H9 (cell line): Measurements from ENCODE around the gene SORD. TPM values are rescaled to one million over a fixed set of nuclear protein-coding genes. Genes with fewer than 3 reads are reported as not detected.

Experiments
- DNase-seq: peaks from one replicate; pipeline ENCODE4 v3.0.0-alpha.2; 2017
- H2AFZ ChIP-seq: one replicate; pipeline ENCODE4 v1.6.1; 2013; ENCODE audit warnings: mild to moderate bottlenecking, low read length, control low read depth, moderate library complexity
- H2AK5ac ChIP-seq: 2 replicates; pipeline ENCODE4 v1.6.1; 2013; ENCODE audit warnings: low read length, control low read depth, mixed read lengths; ENCODE audit not compliant: insufficient read length
- H2BK120ac ChIP-seq: one replicate; pipeline ENCODE4 v1.6.1; 2013; ENCODE audit warnings: low read depth, mild to moderate bottlenecking, low read length, control low read depth, inconsistent platforms; ENCODE audit not compliant: poor library complexity, severe bottlenecking
- H2BK12ac ChIP-seq: 2 replicates; pipeline ENCODE4 v1.6.1; 2013; ENCODE audit warnings: low read length, control low read depth, mixed read lengths, low read depth; ENCODE audit not compliant: insufficient read length
- H2BK15ac ChIP-seq: 2 replicates; pipeline ENCODE4 v1.6.1; 2013; ENCODE audit warnings: low read depth, low read length, control low read depth
- H2BK20ac ChIP-seq: one replicate; pipeline ENCODE4 v1.6.1; 2013; ENCODE audit warnings: low read depth, mild to moderate bottlenecking, low read length, control low read depth, inconsistent platforms; ENCODE audit not compliant: poor library complexity, severe bottlenecking
- H2BK5ac ChIP-seq: 2 replicates; pipeline ENCODE4 v1.6.1; 2013; ENCODE audit warnings: low read length, control low read depth, mixed read lengths; ENCODE audit not compliant: insufficient read length
- H3K14ac ChIP-seq: 2 replicates; pipeline ENCODE4 v1.6.1; 2013; ENCODE audit warnings: low read length, control low read depth; ENCODE audit not compliant: insufficient read depth
- H3K18ac ChIP-seq: 2 replicates; pipeline ENCODE4 v1.6.1; 2013; ENCODE audit warnings: low read depth, mild to moderate bottlenecking, mixed read lengths, low read length, control low read depth; ENCODE audit not compliant: insufficient read length
- H3K23ac ChIP-seq: 2 replicates; pipeline ENCODE4 v1.6.1; 2013; ENCODE audit warnings: low read length, control low read depth, mixed read lengths, low read depth; ENCODE audit not compliant: insufficient read length
- H3K23me2 ChIP-seq: 2 replicates; pipeline ENCODE4 v1.6.1; 2013; ENCODE audit warnings: low read depth, mild to moderate bottlenecking, mixed read lengths, low read length, control low read depth; ENCODE audit not compliant: insufficient read length, poor library complexity, severe bottlenecking
- H3K27ac ChIP-seq: 2 replicates; pipeline ENCODE4 v1.5.1; 2013; ENCODE audit warnings: low read length, control low read depth, mixed read lengths, low read depth; ENCODE audit not compliant: insufficient read length
- H3K27me3 ChIP-seq: 2 replicates; pipeline ENCODE4 v1.6.1; 2013; ENCODE audit warnings: low read length, control low read depth, inconsistent platforms; ENCODE audit not compliant: insufficient read depth
- H3K4ac ChIP-seq: 2 replicates; pipeline ENCODE4 v1.6.1; 2013; ENCODE audit warnings: low read depth, mild to moderate bottlenecking, control low read depth, inconsistent platforms, low read length, moderate library complexity
- H3K4me1 ChIP-seq: 2 replicates; pipeline ENCODE4 v1.6.1; 2013; ENCODE audit warnings: low read length, control low read depth, inconsistent platforms; ENCODE audit not compliant: insufficient read depth
- H3K4me2 ChIP-seq: 2 replicates; pipeline ENCODE4 v1.6.1; 2013; ENCODE audit warnings: low read length, control low read depth, mixed read lengths; ENCODE audit not compliant: insufficient read length, insufficient read depth
- H3K56ac ChIP-seq: 2 replicates; pipeline ENCODE4 v1.6.1; 2013; ENCODE audit warnings: low read depth, mild to moderate bottlenecking, mixed read lengths, low read length, control low read depth; ENCODE audit not compliant: insufficient read length
- H3K79me1 ChIP-seq: 2 replicates; pipeline ENCODE4 v1.6.1; 2013; ENCODE audit warnings: low read depth, mild to moderate bottlenecking, moderate library complexity, low read length, control low read depth, inconsistent platforms; ENCODE audit not compliant: insufficient read depth, poor library complexity, severe bottlenecking
- H3K79me2 ChIP-seq: 2 replicates; pipeline ENCODE4 v1.6.1; 2013; ENCODE audit warnings: low read length, control low read depth, inconsistent platforms; ENCODE audit not compliant: insufficient read depth
- H3K9ac ChIP-seq: 2 replicates; pipeline ENCODE4 v1.6.1; 2013; ENCODE audit warnings: low read length, control low read depth, mixed read lengths; ENCODE audit not compliant: insufficient read length; ENCODE audit errors: extremely low read depth
- H3K9me3 ChIP-seq: one replicate; pipeline ENCODE4 v1.6.1; 2013; ENCODE audit warnings: low read depth, low read length, inconsistent platforms; ENCODE audit not compliant: control insufficient read depth
- H3T11ph ChIP-seq: one replicate; pipeline ENCODE4 v1.6.1; 2013; ENCODE audit warnings: mild to moderate bottlenecking, low read length, control low read depth, inconsistent platforms
- H4K20me1 ChIP-seq: one replicate; pipeline ENCODE4 v1.6.1; 2013; ENCODE audit not compliant: control insufficient read depth, insufficient read length, insufficient read depth
- H4K5ac ChIP-seq: 2 replicates; pipeline ENCODE4 v1.6.1; 2013; ENCODE audit warnings: low read depth, mild to moderate bottlenecking, mixed read lengths, low read length, control low read depth; ENCODE audit not compliant: insufficient read length
- H4K8ac ChIP-seq: replicated peaks from 2 replicates; pipeline ENCODE4 v1.6.1; 2013; ENCODE audit warnings: low read length, control low read depth, mixed read lengths, low read depth; ENCODE audit not compliant: insufficient read length
- H4K91ac ChIP-seq: 2 replicates; pipeline ENCODE4 v1.6.1; 2013; ENCODE audit warnings: low read depth, mild to moderate bottlenecking, moderate library complexity, mixed read lengths, low read length, control low read depth; ENCODE audit not compliant: insufficient read length
- H3K27ac Mint-ChIP-seq, 3 experiments: 2 replicates in 2 of 3; 3 replicates in 1 of 3; pipeline ENCODE4 v1.8.0; 2020 to 2021; ENCODE audit warnings: mixed read lengths in 3 of 3, mild to moderate bottlenecking in 1 of 3, moderate library complexity in 1 of 3
- H3K27me3 Mint-ChIP-seq: 2 replicates; pipeline ENCODE4 v1.8.0; 2021; ENCODE audit warnings: low read depth, mild to moderate bottlenecking, moderate library complexity, mixed read lengths
- H3K36me3 Mint-ChIP-seq, 3 experiments: 2 replicates in 2 of 3; 3 replicates in 1 of 3; pipeline ENCODE4 v1.8.0; 2020 to 2021; ENCODE audit warnings: low read depth in 3 of 3, mixed read lengths in 3 of 3; ENCODE audit not compliant: insufficient read depth in 1 of 3
- H3K4me1 Mint-ChIP-seq, 2 experiments: 2 replicates each; pipeline ENCODE4 v1.8.0; 2020; ENCODE audit warnings: mixed read lengths in 2 of 2
- H3K4me3 Mint-ChIP-seq, 2 experiments: 2 replicates in 1 of 2; 3 replicates in 1 of 2; pipeline ENCODE4 v1.8.0; 2020 to 2021; ENCODE audit warnings: mild to moderate bottlenecking in 2 of 2, mixed read lengths in 2 of 2, moderate library complexity in 1 of 2
- H3K9me3 Mint-ChIP-seq, 2 experiments: 2 replicates in 1 of 2; 3 replicates in 1 of 2; pipeline ENCODE4 v1.8.0; 2020; ENCODE audit warnings: mild to moderate bottlenecking in 2 of 2, mixed read lengths in 2 of 2, moderate library complexity in 1 of 2
- WGBS: extraction: QIAGEN DNeasy Blood & Tissue Kit; methylation state at CpG from one replicate; pipeline ENCODE4 v1.1.7; 2013; ENCODE audit warnings: missing lambda C conversion rate, low lambda C conversion rate, mixed read lengths; ENCODE audit not compliant: insufficient read length; ENCODE audit errors: extremely low coverage; 5-methylcytosine and 5-hydroxymethylcytosine counted together
- total RNA-seq: library from RNA; stranded (reverse); gene quantifications from 2 replicates; pipeline ENCODE4 v1.2.1, GENCODE V29; 2021
- TF ChIP-seq, protein P1 (sequence below): fragments of 200-600 bp; sonication (generic); conservative IDR thresholded peaks from 3 replicates; pipeline ENCODE4 v1.8.0; 2021; ENCODE audit warnings: antibody characterized with exemption, mild to moderate bottlenecking

SORD gene
- total RNA-seq, 1 experiment from 2014 or later = 35.2 TPM

DNA sequence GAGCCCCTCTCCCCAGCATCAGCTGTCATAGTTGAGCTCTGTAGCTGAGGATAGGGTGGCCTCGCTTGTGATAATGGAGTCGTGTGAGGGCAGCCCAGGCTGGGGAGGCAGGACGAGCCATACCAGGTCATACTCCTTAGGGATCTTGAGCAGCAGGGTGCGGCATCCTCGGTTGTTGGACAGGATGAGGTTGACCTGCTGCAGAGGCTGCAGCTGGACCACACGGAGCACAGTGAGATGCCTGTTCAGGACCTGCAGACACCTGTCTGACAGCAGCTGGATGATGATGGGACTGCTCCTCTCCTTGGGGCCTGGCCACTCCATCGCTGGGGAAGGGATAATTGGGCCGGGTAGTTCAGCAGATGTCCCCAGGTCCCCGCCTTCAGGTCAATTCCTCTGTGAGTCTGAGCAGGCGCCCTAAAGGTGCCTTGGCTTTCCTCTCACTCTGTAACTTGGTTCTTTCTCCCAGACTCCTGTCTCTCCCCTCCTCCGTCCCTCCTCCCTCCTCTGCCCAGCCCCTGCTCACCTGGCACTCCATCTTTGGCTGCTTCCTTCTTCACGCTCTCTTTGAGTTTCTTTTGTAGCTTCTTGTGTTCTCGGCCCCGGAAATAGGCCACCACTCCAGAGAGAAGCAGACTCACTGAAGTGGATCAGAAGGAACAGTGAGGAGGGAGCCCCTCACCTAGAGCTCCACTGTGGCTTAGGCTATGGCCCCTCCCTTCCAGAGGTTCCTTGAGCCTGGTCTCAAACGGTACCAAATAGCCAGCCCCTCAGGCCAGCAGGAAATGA is 83.2 kb downstream of the SORD start:
- Histone ChIP-seq H3K4ac (no peak overlapping the region), H2AK5ac (no peak overlapping the region), H2AFZ (no peak overlapping the region), H3K23me2 (no peaks in the 10 kb centered on the region), H2BK12ac (no peak overlapping the region), H3K79me1 (no peaks in the 10 kb centered on the region), H3T11ph (no peak overlapping the region), H2BK5ac (no peak overlapping the region), H3K4me2 (no peak overlapping the region), H4K91ac (no peak overlapping the region), H3K9me3 (no peaks in the 10 kb centered on the region), H3K18ac (no peak overlapping the region), H3K9ac (no peak overlapping the region), H3K56ac (no peak overlapping the region), H2BK20ac (no peak overlapping the region), H3K4me1 (peaks cover 5% of the 10 kb centered on the region; the same call in 1 of the 2 replicates), H3K27ac (no peak overlapping the region), H4K8ac (no peak overlapping the region), H3K27me3 (peaks cover 15% of the 10 kb centered on the region; the same call in 1 of the 2 replicates), H3K79me2 (no peaks in the 10 kb centered on the region), H4K20me1 (no peaks in the 10 kb centered on the region), H4K5ac (no peak overlapping the region), H3K14ac (no peak overlapping the region), H2BK15ac (no peak overlapping the region), H3K23ac (no peak overlapping the region), H2BK120ac (no peak overlapping the region)
- Mint-ChIP-seq H3K27ac (no peak overlapping the region), H3K4me1 (peaks cover 6 to 14% of the 10 kb centered on the region in 2 experiments), H3K36me3 (no peaks in the 10 kb centered on the region; a peak in 1 of 7 replicates), H3K4me3 (no peak overlapping the region), H3K9me3 (no peaks in the 10 kb centered on the region), H3K27me3 (peaks cover 45% of the 10 kb centered on the region)
- WGBS = no CpG with 5 or more reads among the region's 15 CpGs
- DNase-seq = no peak
- TF ChIP-seq, protein P1, sequence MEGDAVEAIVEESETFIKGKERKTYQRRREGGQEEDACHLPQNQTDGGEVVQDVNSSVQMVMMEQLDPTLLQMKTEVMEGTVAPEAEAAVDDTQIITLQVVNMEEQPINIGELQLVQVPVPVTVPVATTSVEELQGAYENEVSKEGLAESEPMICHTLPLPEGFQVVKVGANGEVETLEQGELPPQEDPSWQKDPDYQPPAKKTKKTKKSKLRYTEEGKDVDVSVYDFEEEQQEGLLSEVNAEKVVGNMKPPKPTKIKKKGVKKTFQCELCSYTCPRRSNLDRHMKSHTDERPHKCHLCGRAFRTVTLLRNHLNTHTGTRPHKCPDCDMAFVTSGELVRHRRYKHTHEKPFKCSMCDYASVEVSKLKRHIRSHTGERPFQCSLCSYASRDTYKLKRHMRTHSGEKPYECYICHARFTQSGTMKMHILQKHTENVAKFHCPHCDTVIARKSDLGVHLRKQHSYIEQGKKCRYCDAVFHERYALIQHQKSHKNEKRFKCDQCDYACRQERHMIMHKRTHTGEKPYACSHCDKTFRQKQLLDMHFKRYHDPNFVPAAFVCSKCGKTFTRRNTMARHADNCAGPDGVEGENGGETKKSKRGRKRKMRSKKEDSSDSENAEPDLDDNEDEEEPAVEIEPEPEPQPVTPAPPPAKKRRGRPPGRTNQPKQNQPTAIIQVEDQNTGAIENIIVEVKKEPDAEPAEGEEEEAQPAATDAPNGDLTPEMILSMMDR = no peak
